ENCODE results near the gene LRBA. TPM values are rescaled to one million over a fixed set of nuclear protein-coding genes. Genes with fewer than 3 reads are reported as not detected.

Gene LRBA
- total RNA-seq, 1 experiment from 2014 or later: 69.1 TPM

DNA sequence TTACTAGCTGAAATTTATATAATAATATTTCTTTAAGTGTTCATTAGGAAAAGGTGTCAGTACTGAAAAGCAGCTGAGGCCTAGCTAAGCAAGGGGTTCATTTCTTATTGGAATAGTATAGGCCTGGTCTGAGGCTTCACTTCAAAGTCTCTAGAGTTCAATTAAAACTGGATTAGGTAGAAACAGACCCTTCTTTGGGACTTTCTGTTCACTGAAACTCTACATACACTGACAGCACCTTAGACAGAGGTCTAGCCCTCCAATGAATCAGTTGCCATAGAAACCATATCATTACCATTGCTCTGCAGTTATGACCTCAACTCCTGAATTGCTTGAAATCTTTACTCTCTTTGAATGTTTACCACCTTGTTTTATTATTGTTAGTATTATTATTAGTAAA lies 519.5 kb downstream of the LRBA start (continued):
- TF ChIP-seq, protein P1, sequence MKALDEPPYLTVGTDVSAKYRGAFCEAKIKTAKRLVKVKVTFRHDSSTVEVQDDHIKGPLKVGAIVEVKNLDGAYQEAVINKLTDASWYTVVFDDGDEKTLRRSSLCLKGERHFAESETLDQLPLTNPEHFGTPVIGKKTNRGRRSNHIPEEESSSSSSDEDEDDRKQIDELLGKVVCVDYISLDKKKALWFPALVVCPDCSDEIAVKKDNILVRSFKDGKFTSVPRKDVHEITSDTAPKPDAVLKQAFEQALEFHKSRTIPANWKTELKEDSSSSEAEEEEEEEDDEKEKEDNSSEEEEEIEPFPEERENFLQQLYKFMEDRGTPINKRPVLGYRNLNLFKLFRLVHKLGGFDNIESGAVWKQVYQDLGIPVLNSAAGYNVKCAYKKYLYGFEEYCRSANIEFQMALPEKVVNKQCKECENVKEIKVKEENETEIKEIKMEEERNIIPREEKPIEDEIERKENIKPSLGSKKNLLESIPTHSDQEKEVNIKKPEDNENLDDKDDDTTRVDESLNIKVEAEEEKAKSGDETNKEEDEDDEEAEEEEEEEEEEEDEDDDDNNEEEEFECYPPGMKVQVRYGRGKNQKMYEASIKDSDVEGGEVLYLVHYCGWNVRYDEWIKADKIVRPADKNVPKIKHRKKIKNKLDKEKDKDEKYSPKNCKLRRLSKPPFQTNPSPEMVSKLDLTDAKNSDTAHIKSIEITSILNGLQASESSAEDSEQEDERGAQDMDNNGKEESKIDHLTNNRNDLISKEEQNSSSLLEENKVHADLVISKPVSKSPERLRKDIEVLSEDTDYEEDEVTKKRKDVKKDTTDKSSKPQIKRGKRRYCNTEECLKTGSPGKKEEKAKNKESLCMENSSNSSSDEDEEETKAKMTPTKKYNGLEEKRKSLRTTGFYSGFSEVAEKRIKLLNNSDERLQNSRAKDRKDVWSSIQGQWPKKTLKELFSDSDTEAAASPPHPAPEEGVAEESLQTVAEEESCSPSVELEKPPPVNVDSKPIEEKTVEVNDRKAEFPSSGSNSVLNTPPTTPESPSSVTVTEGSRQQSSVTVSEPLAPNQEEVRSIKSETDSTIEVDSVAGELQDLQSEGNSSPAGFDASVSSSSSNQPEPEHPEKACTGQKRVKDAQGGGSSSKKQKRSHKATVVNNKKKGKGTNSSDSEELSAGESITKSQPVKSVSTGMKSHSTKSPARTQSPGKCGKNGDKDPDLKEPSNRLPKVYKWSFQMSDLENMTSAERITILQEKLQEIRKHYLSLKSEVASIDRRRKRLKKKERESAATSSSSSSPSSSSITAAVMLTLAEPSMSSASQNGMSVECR (CRISPR knock-in tag; IDR thresholded peaks at IDR 0.05; ENCODE audit: borderline replicate concordance): no peak

DNA sequence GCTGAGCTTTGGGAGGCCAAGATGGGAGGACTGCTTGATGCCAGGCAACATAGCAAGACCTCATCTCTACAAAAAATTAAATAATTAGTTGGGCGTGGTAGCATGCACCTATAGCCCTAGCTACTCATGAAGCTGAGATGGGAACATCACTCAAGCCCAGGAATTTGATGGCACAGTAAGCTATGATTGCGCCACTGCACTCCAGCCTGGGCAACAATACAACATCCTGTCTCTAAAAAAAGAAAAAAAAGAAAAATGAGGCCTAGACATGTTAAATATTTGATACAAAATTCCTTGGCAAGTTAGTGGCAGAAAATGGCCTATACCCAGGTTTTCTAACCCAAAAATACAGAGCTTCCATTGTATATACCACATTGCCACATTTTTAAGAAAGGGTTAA lies 521.2 kb downstream of the LRBA start:
- H3K27me3 Mint-ChIP-seq (ENCODE audit: low read depth): no peaks in the 10 kb centered on the region
- H3K27ac Mint-ChIP-seq: no peak overlapping the region
- H3K4me1 Mint-ChIP-seq: 0 out of 2 replicates have a peak, but pooled peaks cover 3% of the 10 kb centered on the region
- no peak overlapping the region for H3K4me3 Mint-ChIP-seq
- ATAC-seq: no peak
- ChIA-PET POLR2A (no interaction called here), CTCF (interaction anchor here (0.5 kb wide), 1 partner anchor 520 kb away, joined by 4 read pairs; no protein-coding TSS in a partner anchor)
- no peaks in the 10 kb centered on the region for H3K9me3 Mint-ChIP-seq
- DNase-seq (ENCODE audit: low spot score): no peak
- TF ChIP-seq, protein P2, sequence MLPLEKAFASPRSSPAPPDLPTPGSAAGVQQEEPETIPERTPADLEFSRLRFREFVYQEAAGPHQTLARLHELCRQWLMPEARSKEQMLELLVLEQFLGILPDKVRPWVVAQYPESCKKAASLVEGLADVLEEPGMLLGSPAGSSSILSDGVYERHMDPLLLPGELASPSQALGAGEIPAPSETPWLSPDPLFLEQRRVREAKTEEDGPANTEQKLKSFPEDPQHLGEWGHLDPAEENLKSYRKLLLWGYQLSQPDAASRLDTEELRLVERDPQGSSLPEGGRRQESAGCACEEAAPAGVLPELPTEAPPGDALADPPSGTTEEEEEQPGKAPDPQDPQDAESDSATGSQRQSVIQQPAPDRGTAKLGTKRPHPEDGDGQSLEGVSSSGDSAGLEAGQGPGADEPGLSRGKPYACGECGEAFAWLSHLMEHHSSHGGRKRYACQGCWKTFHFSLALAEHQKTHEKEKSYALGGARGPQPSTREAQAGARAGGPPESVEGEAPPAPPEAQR (CRISPR knock-in tag; IDR thresholded peaks at IDR 0.05): no peak
- no peak for TF ChIP-seq ETV6 (CRISPR knock-in tag; IDR thresholded peaks at IDR 0.05)
- TF ChIP-seq FOXJ3 (CRISPR knock-in tag; IDR thresholded peaks at IDR 0.05; ENCODE audit: borderline replicate concordance): no peak
- TF ChIP-seq, protein P3, sequence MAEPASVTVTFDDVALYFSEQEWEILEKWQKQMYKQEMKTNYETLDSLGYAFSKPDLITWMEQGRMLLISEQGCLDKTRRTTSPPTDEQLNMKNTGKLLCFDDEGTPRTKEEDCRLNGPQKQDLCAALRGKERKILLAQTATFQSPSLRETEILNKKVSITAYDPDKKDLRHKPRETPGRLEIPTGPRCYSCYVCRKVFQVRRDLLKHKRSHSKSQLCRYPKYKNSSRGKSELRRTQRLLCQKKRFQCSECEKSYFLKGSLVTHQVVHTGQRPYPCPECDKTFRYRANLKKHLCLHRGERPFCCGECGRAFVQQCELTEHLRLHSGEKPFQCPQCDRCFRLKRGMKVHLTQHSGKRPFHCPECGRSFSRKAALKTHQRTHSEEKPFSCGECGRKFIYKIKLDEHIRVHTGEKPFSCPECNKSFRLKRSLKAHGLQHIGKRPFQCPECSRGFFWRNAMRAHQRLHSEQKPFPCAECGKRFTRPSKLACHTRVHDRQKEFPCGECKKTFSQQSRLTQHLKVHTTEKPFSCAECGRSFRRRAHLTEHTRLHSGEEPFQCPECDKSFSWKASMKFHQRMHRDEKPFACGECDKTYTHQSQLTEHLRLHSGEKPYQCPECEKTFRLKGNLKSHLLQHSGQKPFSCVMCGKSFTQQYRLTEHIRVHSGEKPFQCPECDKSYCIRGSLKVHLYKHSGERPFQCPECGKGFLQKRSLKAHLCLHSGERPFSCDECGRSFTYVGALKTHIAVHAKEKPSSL (CRISPR knock-in tag; conservative IDR thresholded peaks at IDR 0.05): no peak
- no peak for TF ChIP-seq RORB (CRISPR knock-in tag; IDR thresholded peaks at IDR 0.05)
- TF ChIP-seq, protein P4, sequence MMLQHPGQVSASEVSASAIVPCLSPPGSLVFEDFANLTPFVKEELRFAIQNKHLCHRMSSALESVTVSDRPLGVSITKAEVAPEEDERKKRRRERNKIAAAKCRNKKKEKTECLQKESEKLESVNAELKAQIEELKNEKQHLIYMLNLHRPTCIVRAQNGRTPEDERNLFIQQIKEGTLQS (CRISPR knock-in tag; conservative IDR thresholded peaks at IDR 0.05): no peak
- H3K36me3 Mint-ChIP-seq: no peaks in the 10 kb centered on the region

DNA sequence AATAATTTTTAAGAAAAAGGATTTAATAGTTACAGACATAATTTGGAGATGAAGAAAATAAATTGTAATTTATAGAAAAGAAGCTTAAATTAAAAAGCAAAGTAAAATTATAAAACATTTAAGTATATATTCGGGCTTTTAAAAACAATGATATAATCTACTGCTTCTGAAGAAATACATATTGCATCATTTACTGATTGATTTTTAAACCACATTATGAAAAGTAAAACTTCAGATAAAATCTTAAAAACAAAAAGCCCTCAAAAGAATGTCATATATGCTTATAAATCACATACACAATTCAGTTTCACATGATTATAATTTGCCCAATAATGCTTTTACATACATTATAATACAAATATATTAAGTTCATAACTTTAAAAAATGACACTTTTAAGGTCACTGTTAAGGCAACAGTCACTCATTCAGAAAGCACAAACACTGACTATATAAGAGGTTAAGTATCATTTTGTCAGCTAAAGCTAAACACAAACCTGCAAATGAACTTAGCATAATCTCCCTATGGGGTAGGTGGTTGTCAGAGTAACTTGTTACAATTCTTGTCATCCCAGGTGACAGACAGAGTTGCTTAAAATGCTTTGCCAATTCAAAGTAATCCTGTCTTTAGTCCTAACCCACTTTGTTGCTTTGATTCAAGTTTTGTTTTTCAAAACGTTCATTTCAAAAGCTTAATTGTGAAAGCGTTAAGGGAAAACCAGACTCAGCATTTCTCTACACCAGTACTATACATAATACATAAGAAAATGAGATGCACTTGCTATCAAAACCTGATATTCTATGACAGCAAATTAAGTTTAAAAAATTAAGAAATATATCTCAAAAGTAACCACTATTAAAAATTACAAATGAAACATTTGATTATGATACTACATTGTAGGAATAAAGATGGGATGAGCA lies 523.7 kb downstream of the LRBA start:
- TF ChIP-seq, protein P2 (CRISPR knock-in tag; IDR thresholded peaks at IDR 0.05): no peak
- H3K36me3 Mint-ChIP-seq: no peaks in the 10 kb centered on the region
- DNase-seq (ENCODE audit: low spot score): no peak

DNA sequence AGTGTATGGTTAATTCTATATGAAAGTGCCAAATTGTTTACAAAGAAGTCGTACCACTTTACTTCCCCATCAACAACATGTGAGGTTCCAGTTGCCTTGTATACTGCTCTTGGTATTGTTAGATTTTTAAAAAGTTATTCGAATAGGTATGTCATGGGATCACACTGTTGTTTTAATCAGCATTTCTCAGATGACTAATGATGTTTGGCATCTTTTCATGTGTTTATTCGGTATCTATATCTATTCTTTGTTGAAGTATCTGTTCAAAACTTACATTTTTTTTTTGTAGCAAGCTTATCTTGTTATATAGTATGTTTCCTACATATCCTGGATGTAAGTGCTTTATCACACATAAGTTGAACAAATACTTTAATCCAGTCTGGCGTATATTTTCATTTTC lies 532.5 kb downstream of the LRBA start:
- CTCF ChIA-PET: no interaction called here
- no peaks in the 10 kb centered on the region for H3K9me3 Mint-ChIP-seq
- H3K4me3 Mint-ChIP-seq: no peak overlapping the region
- POLR2A ChIA-PET: no interaction called here
- DNase-seq (ENCODE audit: low spot score) (no peak), ATAC-seq (no peak)
- no peaks in the 10 kb centered on the region for H3K27me3 Mint-ChIP-seq (ENCODE audit: low read depth)
- H3K27ac Mint-ChIP-seq: no peak overlapping the region
- H3K36me3 Mint-ChIP-seq: no peaks in the 10 kb centered on the region
- TF ChIP-seq, protein P5, sequence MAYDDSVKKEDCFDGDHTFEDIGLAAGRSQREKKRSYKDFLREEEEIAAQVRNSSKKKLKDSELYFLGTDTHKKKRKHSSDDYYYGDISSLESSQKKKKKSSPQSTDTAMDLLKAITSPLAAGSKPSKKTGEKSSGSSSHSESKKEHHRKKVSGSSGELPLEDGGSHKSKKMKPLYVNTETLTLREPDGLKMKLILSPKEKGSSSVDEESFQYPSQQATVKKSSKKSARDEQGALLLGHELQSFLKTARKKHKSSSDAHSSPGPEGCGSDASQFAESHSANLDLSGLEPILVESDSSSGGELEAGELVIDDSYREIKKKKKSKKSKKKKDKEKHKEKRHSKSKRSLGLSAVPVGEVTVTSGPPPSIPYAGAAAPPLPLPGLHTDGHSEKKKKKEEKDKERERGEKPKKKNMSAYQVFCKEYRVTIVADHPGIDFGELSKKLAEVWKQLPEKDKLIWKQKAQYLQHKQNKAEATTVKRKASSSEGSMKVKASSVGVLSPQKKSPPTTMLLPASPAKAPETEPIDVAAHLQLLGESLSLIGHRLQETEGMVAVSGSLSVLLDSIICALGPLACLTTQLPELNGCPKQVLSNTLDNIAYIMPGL (CRISPR knock-in tag; IDR thresholded peaks at IDR 0.05): no peak
- TF ChIP-seq, protein P4 (CRISPR knock-in tag; conservative IDR thresholded peaks at IDR 0.05): no peak
- TF ChIP-seq, protein P6, sequence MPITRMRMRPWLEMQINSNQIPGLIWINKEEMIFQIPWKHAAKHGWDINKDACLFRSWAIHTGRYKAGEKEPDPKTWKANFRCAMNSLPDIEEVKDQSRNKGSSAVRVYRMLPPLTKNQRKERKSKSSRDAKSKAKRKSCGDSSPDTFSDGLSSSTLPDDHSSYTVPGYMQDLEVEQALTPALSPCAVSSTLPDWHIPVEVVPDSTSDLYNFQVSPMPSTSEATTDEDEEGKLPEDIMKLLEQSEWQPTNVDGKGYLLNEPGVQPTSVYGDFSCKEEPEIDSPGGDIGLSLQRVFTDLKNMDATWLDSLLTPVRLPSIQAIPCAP (CRISPR knock-in tag; IDR thresholded peaks at IDR 0.05): no peak
- no peak for TF ChIP-seq ZNF263 (CRISPR knock-in tag; IDR thresholded peaks at IDR 0.05; ENCODE audit: low read depth)
- TF ChIP-seq ELF4 (CRISPR knock-in tag; IDR thresholded peaks at IDR 0.05; ENCODE audit: low read depth): no peak
- H3K4me1 Mint-ChIP-seq: no peaks in the 10 kb centered on the region

More for the DNA sequence above, 523.7 kb downstream of the LRBA start:
- ChIA-PET POLR2A (no interaction called here), CTCF (no interaction called here)
- H3K27me3 Mint-ChIP-seq (ENCODE audit: low read depth): no peaks in the 10 kb centered on the region
- H3K4me1 Mint-ChIP-seq: 0 out of 2 replicates have a peak, but pooled peaks cover 3% of the 10 kb centered on the region
- no peak for ATAC-seq
- no peak overlapping the region for H3K27ac Mint-ChIP-seq
- H3K4me3 Mint-ChIP-seq: no peak overlapping the region
- H3K9me3 Mint-ChIP-seq: no peaks in the 10 kb centered on the region
